Epidermal melanocyte (primary cell): ENCODE results near the gene ACACA.
"Not testable (repeated sequence)": the region's sequence is repeated elsewhere in the genome, so short reads cannot be mapped to it uniquely, and the experiment has no call there.

ENCODE experiments used
- DNase-seq: peaks from one replicate; pipeline ENCODE4 v3.0.0; 2011; ENCODE audit warnings: low spot score; ENCODE audit not compliant: insufficient read length

ACACA gene

GRCh38 chr17:37393352-37393751 lies 13.3 kb downstream of the ACACA start:
- no peak for DNase-seq

- DNase-seq, result no peak
Observed at GRCh38 chr17:37392024-37392590, 14.5 kb downstream of the ACACA start.

- DNase-seq, result no peak
Observed at GRCh38 chr17:37391146-37391545, 15.5 kb downstream of the ACACA start.

- no peak for DNase-seq
Observed at GRCh38 chr17:37389160-37389559, 17.5 kb downstream of the ACACA start.

GRCh38 chr17:37388266-37388665 lies 18.4 kb downstream of the ACACA start:
- DNase-seq, result no peak

GRCh38 chr17:37386462-37386861 lies 20.2 kb downstream of the ACACA start:
- DNase-seq, result no peak

- DNase-seq, result no peak
Observed at GRCh38 chr17:37385474-37385990, 21.1 kb downstream of the ACACA start.

GRCh38 chr17:37384560-37385149 lies 22.0 kb downstream of the ACACA start:
- DNase-seq, result no peak

- DNase-seq, result no peak
Observed at GRCh38 chr17:37382056-37382455, 24.6 kb downstream of the ACACA start.

- no peak for DNase-seq
Observed at GRCh38 chr17:37375706-37376105, 30.9 kb downstream of the ACACA start, which contains the start of gene C17orf78. TSS of gene C17orf78 (plus strand) at chr17:37375985. CDS start at chr17:37376093, 108 bp downstream.

- peak; percentile 47 for DNase-seq
Observed at GRCh38 chr17:37373530-37374159, 33.0 kb downstream of the ACACA start.

GRCh38 chr17:37368577-37368976 lies 38.1 kb downstream of the ACACA start:
- no peak for DNase-seq

GRCh38 chr17:37365589-37365988 lies 41.0 kb downstream of the ACACA start:
- no peak for DNase-seq

- no peak for DNase-seq
Observed at GRCh38 chr17:37361543-37361942, 45.1 kb downstream of the ACACA start.

GRCh38 chr17:37360632-37361031 lies 46.0 kb downstream of the ACACA start:
- DNase-seq, result no peak

- peak; percentile 38 for DNase-seq
Observed at GRCh38 chr17:37359682-37360188, 46.9 kb downstream of the ACACA start.

GRCh38 chr17:37358830-37359681 lies 47.6 kb downstream of the ACACA start:
- peak; percentile 88 for DNase-seq

- DNase-seq, result no peak
Observed at GRCh38 chr17:37358098-37358829, 48.4 kb downstream of the ACACA start.

GRCh38 chr17:37356796-37357569 lies 49.7 kb downstream of the ACACA start:
- not testable (repeated sequence) for DNase-seq

- not testable (repeated sequence) for DNase-seq
Observed at GRCh38 chr17:37346863-37347402, 59.7 kb downstream of the ACACA start.
